ENCODE data around the gene MBOAT7. TPM values are rescaled to one million over a fixed set of nuclear protein-coding genes. Genes with fewer than 3 reads are reported as not detected.
A peak's percentile ranks its signal among the peaks of the same experiment; 100 is the strongest.

Gene MBOAT7
- total RNA-seq, 2 experiments from 2014 or later: 18.1 to 25.0 TPM

DNA sequence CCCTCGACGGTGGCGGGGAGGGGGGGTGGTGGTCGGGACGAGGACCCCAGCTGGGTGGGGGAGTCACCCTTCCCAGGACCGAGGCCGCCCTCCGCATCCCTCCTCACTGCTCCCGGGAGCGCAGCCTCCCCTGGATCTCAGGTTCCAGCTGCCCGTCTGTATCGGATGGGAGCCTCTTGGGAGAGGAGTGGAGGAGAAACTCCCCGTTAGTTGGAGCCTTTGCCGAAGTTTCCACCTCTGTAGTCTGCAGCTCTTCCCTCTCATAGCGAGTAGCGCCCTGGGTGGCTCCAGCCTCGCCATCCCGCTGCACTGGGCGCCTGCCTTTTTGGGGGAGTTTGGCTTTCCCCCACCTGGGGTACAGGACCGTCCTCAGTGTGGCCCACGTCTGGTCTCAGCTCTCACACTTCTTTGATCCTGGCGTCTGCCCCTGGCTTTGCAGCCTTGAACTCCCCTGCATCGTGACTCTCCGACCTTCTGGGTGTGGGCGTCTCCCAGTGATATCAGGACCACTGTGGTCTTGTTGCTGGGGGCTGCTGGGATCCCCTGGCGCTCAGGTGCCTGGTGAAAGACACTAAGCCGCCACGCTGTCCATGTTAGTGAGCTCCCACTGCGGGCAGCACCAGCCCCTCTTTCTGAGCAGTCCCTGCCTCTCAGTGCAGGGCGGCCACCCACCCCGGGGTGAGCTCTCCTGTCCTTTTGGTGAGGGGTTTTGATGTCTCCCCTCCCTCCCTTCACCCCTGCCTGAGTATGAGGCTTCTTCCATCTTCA lies 50.7 kb downstream of the MBOAT7 start:
- no peak for DNase-seq (ENCODE audit: low spot score)
- H3K27ac ChIP-seq (ENCODE audit: low read depth, low read length, poor library complexity, severe bottlenecking): no peak overlapping the region
- peaks cover 47% of the 10 kb centered on the region for H3K36me3 ChIP-seq (ENCODE audit: insufficient read depth, low read length)
- ChIA-PET POLR2A (interaction anchor here (0.5 kb wide), 1 partner anchor 1244 kb away, joined by 3 read pairs; no protein-coding TSS in a partner anchor), CTCF (ENCODE audit: unreplicated experiment) (no interaction called here)
- peak overlapping the region; percentile 96 for H3K4me3 ChIP-seq (ENCODE audit: low read depth, low read length, poor library complexity, severe bottlenecking)
- peak overlapping the region; percentile 69 for H3K4me2 ChIP-seq (ENCODE audit: low read length)
- H4K20me1 ChIP-seq (ENCODE audit: insufficient read depth, low read length): no peaks in the 10 kb centered on the region; the same call in 1 of the 2 replicates
- no TSS peak for BruUV-seq (replicated peaks)
- TF ChIP-seq, protein P1, sequence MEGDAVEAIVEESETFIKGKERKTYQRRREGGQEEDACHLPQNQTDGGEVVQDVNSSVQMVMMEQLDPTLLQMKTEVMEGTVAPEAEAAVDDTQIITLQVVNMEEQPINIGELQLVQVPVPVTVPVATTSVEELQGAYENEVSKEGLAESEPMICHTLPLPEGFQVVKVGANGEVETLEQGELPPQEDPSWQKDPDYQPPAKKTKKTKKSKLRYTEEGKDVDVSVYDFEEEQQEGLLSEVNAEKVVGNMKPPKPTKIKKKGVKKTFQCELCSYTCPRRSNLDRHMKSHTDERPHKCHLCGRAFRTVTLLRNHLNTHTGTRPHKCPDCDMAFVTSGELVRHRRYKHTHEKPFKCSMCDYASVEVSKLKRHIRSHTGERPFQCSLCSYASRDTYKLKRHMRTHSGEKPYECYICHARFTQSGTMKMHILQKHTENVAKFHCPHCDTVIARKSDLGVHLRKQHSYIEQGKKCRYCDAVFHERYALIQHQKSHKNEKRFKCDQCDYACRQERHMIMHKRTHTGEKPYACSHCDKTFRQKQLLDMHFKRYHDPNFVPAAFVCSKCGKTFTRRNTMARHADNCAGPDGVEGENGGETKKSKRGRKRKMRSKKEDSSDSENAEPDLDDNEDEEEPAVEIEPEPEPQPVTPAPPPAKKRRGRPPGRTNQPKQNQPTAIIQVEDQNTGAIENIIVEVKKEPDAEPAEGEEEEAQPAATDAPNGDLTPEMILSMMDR (conservative IDR thresholded peaks at IDR 0.05; ENCODE audit: low read length): no peak
- TF ChIP-seq EZH2phosphoT487 (IDR thresholded peaks at IDR 0.05; ENCODE audit: borderline replicate concordance, low read depth, low read length): no peak
- peaks cover 21% of the 10 kb centered on the region for H3K4me1 ChIP-seq (ENCODE audit: insufficient read depth, low read length, poor library complexity, severe bottlenecking)
- peaks cover 34% of the 10 kb centered on the region for H3K79me2 ChIP-seq (ENCODE audit: insufficient read depth, low read depth, low read length)
- intact Hi-C loops (cut with micrococcal nuclease; ENCODE audit: unreplicated experiment): no loop called here
- no peak overlapping the region for H2AFZ ChIP-seq (ENCODE audit: low read length)
- H3K9me3 ChIP-seq (ENCODE audit: low read length): no peaks in the 10 kb centered on the region
- no peaks in the 10 kb centered on the region for H3K9me2 ChIP-seq (ENCODE audit: insufficient read depth, low read length)

DNA sequence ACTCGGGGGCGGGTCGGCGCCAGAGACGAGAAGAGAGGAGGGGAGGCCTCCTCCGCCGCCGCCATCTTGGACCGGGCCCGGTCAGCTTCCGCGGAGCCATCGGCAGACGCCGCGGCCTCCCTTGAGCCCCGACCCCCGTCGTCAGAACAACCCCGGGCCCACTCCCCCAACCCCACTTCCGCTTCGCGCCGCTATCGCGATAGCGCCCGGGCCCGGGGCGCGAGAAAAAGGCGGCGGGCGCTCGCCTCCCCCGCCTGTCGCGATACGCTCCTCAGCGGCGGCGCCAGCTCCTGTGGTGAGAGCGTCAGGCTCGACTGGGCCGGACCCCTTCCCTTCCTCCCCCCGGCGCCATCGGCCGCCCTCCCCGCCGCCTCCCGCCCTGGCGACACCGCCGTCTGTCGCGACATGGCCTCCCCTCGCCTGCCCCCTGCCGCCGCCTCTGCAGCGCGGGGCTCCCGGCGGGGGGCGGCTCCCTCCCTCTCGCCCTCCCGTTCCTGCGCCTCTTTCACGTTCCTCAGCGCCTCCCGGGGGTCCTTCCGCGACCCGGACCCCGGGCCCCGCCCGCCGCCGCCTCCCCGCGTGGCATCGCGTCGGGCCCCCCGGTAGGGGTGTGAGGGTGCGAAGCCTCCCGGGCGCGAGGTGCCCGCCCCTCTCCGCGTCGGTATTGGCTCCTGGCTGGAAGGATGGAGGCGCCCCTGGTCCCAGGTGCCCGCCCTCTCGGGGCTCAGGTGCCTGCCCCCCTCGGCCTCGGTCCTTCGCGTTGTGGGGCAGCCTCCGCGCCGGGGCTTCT lies 51.5 kb downstream of the MBOAT7 start, which contains the start of gene CNOT3:
CNOT3 (plus strand) TSS at position 64 of the 790 bp plus-strand sequence. CDS start 5,217 bp downstream, outside the sequence.
- peak within 1 kb of the TSS; percentile 96 for H3K4me3 ChIP-seq (ENCODE audit: low read depth, low read length, poor library complexity, severe bottlenecking)
- H3K4me2 ChIP-seq (ENCODE audit: low read length): peak within 1 kb of the TSS; percentile 92
- no peak for TF ChIP-seq EZH2phosphoT487 (IDR thresholded peaks at IDR 0.05; ENCODE audit: borderline replicate concordance, low read depth, low read length)
- TF ChIP-seq, protein P1 (conservative IDR thresholded peaks at IDR 0.05; ENCODE audit: low read length): no peak
- no peaks in the 10 kb centered on the region for H3K9me3 ChIP-seq (ENCODE audit: low read length)
- peak; percentile 28 for DNase-seq (ENCODE audit: low spot score)
- peak within 1 kb of the TSS; percentile 79; the same call in 1 of the 2 replicates for H2AFZ ChIP-seq (ENCODE audit: low read length)
- no peaks in the 10 kb centered on the region; the same call in 1 of the 2 replicates for H4K20me1 ChIP-seq (ENCODE audit: insufficient read depth, low read length)
- peak within 1 kb of the TSS; percentile 54 for H3K27ac ChIP-seq (ENCODE audit: low read depth, low read length, poor library complexity, severe bottlenecking)
- H3K79me2 ChIP-seq (ENCODE audit: insufficient read depth, low read depth, low read length): peaks cover 34% of the 10 kb centered on the region
- ChIA-PET CTCF (ENCODE audit: unreplicated experiment) (interaction anchor here (1.0 kb wide), 1 partner anchor 23 kb away, joined by 6 read pairs; the partner anchor contains the start of genes PRPF31 and TFPT), POLR2A (interaction anchor here (0.5 to 1.2 kb wide), 7 partner anchors 18 to 1244 kb away, joined by 3 to 9 read pairs (median 5); partner anchors contain the start of genes LENG1, MBOAT7, PRPF31 and TFPT)
- H3K4me1 ChIP-seq (ENCODE audit: insufficient read depth, low read length, poor library complexity, severe bottlenecking): peaks cover 21% of the 10 kb centered on the region
- intact Hi-C loops (cut with micrococcal nuclease; ENCODE audit: unreplicated experiment): loop anchor here (1.0 to 2.0 kb wide), 3 partner anchors 21 to 36 kb away; partner anchors contain the start of genes LENG1, NDUFA3, PRPF31 and TFPT
- peaks cover 39% of the 10 kb centered on the region for H3K36me3 ChIP-seq (ENCODE audit: insufficient read depth, low read length)
- no peaks in the 10 kb centered on the region for H3K9me2 ChIP-seq (ENCODE audit: insufficient read depth, low read length)
- BruUV-seq (replicated peaks): no TSS peak
